HG03565 (cell line): ENCODE results near the gene SLCO2A1.

ENCODE experiments used
- ATAC-seq: cut with Tn5 transposase; IDR thresholded peaks from one replicate; pipeline ENCODE4 v1.9.1; 2021; ENCODE audit warnings: mild to moderate bottlenecking, moderate library complexity; ENCODE audit not compliant: unreplicated experiment

SLCO2A1 gene

DNA sequence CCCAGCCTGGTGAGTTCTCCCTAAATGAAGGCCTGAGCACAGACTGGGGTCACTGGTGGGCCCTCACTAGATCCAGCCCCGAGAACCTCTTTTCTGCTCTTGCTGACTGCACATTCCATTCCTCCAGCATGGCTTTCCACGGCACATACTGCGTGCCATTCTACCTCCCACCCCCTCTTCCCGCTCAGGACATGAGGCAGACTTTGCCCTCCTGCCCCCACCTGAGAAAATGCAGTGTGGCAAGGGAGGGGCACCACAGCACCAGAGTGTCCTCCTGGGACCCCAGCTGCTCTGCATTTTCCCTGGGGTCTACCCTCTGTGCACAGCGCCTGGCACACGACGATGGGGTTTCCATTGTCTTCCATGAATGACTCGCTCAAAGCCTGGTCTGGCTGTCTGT is 6.1 kb upstream of the SLCO2A1 start:
- ATAC-seq: no peak

DNA sequence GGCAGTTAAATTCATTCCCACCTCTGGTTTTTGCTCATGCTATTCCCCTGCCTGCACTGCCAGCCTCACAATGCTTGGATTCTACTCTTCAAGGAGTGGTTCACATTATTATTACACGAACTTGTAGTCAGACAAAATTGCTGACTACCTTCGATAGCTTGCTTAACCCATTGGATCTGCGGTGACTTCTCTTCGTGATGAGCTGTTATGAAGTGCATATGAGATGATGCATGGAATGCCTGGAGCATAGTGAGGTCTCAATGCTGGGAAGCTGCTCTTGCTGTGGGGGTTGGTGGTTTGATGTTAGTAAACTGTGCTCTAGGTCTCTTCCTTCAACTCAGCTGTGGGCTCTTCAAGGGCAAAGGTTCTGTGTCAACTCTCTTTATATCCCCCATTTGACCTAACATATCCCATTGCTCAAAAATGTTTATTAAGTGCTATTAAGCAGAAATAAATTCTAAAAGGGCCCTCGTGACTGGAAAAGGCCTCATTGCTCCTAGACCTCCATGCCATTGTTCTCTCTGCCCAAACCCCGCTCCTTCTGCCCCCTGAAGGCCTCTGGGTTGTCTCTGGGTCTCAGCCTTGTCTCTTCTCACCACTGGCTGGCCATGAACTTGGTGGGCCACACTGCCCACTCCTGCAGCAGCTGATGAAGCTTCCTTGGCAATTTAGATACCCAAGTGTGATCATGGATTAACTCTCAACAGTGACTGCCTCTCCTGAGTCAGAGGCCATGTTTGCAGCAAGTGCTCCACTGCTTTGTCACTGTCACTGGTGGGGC is 4.5 kb upstream of the SLCO2A1 start:
- ATAC-seq: no peak

DNA sequence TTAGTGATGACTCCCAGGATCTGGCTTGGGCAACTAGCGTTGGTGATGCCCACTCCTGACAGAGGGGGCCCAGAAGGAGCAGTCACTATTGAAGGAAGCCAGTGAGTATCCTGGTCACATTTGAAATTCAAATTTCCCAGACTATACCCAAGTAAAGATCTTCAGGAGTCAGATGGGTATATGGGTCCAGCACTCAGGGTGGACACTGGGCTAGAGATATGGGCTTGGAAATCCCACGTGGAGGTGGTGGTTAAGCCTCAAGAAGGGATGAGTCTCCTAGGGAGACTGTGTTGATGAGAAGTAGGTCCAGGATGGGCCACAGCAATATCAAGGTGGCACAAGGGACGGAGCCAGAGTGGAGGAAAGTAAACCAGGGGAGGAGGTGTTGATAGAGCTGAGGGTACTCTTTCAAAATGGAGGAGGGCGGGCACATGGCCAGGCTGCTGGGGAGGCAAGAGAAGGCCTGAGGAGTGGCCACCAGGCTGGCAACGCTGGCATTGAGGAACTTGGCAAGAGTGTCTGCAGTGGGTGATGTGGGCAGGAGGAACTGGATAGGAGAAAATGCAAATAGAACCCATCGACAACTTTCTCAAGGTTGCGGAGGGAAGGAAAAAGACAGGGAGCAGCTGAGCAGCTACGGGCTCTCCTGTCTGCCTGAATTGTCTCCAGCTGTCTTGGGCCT is 3.7 kb upstream of the SLCO2A1 start:
- no peak for ATAC-seq

DNA sequence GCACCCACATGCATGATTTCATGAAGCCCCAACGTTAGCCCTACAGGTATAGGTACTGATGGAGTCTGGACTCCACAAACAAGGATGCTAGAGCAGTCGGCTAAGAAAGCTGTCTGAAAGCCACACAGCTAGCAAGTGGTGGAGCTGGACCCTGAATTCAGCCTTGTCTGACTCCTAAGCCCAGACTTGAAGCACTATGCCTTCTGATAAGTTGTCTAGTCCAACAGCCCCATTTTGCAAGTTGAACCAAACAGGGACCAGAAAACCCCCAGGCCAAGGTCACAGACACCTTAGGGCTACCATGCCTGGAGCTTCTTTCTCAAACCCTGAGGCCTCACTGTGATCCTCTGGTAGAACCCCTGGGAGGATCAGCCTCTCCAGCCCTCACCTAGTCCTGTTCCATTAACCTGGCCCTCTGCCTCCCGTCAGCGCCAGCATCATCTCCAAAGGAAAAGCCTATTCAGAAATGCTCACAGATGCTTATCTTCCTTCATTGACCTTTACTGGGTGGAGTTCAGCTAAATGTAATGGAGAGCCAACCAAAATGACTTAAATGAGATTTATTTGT is 1.7 kb upstream of the SLCO2A1 start:
- no peak for ATAC-seq

DNA sequence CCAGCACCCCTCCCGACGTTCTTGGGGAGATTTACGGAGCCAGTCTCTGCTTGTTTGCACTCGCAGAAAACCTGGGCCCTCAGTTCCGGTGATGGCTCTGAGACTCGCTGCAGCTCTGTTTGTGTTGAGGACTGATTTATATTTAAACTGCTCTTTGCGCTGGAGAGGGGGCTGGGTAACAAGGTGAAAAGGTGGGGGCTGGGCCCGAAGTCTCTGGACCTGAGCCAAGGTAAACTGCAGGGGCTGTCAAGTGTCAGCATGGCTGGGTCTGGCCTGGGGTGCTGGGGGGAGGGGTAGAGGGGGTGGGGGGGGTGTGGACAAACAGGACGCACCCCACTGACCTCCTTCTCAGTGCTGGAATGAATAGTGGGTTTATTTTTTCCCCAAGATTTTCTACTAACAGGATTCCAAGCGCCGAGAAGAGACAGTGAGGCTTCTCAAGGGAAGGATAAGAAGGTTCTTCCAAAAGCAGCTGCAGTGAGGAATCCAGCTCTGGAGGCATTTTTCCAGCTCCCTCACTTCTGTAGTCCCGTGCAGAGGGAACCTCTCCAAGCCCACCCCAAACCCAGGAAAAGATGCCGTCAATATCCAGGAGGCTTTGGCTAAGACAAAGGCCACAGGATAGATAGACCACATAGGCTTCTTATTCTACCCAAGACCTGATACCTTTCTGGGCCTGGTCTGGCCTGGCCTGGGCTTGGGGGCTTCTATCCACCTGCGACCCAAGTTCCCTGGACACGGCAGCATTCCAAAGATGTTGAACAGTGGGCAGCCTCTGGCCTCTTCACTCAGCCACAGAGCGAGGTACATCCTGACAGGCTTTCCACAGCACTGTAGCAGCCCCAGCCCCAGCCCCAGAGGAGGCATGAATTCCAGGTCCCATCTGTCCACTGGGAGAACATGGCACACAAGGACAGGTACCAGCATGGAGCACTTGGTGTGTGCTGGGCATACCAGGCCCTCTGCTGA is 938 bp upstream of the SLCO2A1 start:
- ATAC-seq: no peak

DNA sequence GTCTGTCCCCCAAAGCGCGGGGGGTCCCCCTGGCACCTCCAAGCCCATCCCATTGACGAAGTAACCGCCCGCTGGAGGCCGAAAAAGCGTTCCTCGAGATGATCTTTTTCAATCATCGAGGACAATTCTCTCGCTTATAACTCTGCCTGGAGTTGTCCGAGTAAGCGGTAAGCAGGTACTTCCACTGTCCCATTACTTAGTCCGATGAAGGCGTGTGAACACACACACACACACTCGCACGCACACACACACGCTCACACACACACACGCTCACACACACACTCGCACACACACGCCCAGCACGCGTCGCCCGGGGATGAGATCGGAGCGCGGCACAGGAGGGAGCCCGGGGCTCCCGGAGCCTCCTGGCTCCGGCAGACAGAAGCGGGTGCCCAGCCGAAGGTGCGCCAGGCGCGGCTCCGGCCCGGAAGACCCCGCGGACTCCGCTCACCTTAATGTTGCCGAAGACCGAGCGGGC is 430 bp downstream of the SLCO2A1 start:
- no peak for ATAC-seq

DNA sequence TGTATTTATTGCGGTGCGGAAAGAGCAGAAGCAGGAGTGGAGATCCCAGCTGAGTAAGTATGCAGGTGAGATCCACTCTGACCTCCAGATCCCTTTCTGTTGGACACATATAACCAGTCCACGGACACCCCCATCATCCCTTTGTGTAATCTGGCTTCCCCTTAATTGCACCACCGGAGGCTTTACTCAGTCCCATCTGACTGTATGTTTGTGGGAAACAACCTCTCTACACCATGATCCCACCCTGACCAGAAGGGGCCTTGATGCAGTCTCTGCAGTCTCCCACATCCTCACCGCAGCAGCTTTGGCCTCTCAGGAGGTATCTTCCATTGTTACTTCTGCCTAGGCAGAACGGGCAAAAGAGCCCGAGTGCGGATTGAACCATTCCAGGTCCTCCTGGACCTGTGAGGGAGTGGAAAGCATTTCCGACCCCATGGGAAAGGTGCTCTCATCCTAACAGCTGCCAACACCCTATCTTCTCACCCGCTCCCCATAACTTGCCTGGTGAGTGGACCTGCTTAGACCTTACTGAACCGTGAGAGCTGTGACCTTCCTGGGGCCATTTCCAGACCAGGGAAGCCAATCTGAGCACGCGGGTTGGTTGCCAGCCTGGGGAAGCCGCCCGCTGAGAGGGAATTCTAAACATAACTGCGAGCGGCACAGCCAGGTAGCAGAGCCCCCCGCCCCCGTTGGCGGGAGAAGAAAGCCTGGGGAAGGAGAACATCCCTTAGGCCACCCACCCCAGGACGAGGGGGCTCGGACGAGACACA is 1.1 kb downstream of the SLCO2A1 start:
- ATAC-seq: no peak

DNA sequence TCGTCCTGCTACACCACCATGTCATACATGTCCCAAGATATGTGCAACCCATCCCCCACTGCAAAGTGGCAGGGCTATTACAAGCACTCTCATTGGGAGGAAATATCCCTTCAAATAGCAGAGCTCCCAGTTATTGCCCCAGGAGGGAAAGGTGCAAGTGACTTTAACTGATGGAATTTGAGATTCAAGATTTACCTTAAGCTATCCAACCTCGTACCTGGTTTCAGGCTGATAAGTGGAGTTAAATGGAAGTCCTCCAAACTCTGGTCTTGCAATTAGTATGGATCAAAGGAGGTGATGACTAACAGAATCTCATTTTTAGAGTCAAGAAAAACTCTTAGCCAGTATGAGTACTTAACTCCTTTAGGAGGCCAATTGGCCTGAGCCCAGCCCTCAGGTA is 2.1 kb downstream of the SLCO2A1 start:
- no peak for ATAC-seq

DNA sequence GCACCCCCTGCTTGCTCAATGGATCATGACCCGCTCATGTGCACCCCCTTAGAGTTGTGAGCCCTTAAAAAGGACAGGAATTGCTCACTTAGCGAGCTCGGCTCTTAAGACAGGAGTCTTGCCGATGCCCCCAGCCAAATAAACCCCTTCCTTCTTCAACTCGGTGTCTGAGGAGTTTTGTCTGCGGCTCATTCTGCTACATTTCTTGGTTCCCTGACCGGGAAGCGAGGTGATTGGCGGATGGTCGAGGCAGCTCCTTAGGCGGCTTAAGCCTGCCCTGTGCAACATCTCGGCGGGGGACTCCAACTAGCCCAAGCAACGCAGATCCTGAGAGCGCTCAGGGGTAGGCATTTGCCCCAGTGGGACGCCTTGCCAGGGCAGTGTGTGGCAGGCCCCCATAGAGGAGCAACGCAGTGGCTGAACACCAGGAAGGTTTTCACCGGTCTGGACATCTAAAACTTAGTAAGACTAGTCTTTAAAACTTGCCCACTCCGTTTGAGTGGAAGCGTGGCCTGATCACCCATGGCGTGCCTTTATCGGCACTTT is 9.5 kb downstream of the SLCO2A1 start:
- ATAC-seq: no peak

DNA sequence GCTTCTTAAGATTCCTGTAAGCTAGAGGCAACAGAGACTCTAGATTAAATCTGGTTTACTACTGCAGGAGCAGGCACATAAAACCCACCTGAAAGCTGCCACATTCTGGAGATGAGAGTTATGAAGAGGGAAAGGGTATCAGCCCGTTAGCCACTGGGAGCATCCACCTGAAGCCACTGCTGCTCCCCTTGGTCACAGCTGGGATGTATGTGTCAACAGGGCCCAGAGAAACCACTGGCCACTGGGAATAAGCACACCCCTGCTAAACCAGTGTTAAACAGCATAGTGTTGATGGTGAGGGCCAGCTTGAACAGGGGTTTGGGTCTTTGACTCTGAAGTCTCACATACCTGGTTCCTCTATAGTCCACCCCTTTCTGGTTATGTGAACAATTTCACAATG is 10.9 kb downstream of the SLCO2A1 start:
- no peak for ATAC-seq

DNA sequence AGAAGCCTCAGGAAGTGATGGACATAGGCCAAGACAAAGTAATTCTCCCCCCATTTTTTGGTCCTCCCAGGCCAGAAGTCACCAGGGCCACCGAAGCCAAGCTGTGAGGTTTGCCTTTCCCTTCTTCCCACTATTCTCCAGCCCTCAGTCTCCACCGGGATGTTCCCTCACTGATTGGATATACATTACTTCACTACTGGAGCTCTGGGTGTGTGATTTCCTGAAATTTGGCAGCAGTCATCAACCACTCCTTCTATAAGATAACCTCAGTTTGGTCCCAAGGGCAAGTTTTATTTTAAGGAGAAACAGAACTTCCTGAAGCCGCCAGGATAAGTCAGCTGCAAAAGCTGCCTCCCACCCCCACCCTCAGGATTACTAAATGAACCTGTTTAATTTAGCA is 11.3 kb downstream of the SLCO2A1 start:
- no peak for ATAC-seq

DNA sequence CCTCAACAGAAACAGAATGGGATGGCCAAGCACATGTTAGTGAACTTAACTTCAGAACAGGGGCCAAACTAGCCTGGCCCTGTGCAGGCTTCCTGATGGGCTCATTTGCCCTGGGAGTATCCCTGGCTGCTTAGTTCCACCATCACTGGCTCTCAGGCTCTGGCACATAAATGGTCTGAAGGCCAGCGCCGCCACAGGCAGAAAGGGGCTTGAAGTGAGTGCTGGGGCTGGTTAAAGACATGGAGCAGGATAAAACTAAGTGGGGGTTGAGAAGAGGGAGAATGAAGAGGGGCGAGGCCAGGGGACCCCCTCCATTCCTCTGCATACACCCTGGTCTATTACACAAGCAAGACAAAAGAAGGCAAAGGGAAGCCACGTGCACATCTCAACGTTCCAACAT is 12.2 kb downstream of the SLCO2A1 start:
- ATAC-seq: no peak

DNA sequence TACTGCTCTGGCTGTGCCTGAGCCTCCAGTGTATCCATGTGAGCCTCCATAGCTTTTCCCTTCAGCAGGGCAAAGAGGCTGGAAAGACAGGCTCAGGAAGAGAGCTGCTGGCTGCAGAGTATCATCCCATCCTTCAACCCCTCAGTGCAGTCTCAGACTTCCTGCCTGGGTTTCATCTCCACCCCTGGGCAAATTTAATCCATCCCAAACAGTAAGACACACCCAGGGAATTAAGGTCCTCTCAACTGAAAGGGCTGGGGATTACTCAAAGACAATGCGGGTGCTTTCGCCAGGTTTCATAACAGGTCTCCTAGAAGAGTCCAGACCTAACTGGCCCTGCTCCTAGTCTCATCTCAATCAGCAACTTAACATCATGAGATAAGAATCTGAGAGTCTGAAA is 15.5 kb downstream of the SLCO2A1 start:
- no peak for ATAC-seq

DNA sequence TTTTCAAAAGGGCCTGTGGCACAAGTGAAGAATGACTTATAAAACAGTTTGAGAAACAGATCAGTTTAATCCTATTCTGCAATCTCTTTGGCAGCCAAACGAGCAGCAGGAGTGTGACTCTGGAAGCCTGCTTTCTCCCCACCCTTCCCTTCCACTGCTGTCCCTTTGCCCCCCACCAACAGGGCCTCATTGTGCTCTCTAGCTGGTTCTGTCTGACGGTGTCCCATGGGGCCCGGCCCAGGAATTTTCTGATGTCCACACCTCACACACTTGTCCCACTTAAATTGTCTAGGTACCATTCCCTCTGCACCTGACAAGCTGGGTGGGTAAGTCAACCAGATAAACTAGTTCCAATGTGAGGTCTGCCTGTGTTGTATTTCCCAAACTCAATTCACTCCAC is 16.4 kb downstream of the SLCO2A1 start:
- no peak for ATAC-seq

DNA sequence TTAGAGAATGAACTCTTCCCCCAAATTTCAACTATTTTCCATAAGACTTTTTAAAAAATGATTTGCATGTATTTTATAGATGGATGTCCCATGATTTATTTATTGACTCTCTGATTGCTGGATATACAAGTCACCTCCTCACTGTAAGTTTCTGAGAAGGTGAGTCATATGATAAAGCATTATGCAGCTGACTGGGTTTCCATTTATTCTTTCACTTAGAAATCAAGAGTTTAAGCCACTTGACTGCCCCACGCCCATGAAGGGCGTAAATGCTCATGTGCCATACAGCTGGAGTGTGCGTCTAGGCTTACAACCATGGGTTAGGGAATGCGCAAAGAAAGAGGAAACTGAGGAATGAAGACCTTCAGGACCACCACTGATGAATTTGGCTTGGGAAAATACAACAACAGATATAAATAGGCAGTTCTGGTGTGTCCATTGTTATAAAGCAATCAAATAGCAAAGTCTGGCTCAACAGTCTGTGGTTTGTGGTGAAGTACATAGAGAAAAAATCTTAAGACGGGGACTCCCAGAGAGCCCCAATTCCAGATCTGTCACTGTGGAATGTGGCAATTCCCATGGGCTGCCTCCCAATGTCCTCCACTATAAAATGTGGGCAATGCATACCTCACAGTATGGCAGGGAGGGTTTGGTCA is 20.3 kb downstream of the SLCO2A1 start:
- ATAC-seq: no peak

DNA sequence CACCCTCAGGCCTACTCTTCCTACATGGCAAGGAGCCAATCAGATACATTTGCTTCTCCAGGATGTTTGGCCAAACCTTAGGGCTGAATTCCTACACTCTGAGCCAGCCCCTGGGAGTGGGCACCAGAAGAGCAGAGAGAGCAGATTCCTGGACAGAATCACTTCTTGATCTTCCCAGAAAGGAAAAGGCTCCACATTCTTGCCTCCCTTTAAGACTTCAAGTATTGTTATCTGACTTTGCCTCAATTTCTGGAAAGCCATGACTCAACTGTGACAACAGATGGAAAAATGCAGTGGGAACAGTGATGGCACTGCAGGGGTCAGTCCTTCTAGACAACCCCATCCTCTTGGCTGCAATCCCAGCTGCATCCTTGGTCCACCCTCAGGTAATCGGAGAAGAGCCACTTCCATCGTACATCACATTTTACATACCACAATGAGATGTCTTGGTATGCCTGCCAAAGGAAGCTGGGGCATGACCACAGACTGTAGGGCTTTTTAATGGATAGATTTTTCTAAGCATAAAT is 21.0 kb downstream of the SLCO2A1 start:
- ATAC-seq: no peak

DNA sequence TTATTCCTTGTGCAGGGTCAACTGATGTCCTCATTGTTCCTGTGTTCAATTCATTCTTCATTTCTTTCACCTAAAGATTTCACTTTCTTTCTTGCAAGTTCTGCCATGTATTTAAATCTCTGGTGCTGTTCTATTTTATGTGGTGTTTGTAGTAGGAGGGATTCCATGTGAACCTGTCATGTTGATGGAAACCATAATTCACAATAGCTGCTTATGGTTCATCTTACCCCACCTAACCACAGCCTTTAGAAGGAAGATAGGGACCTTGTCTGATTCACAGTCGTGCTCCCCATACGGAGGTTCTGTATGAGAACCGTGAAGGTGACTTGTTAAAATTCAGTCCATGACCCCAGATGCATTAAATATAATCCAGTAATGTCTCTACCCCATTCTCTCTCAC is 21.9 kb downstream of the SLCO2A1 start:
- ATAC-seq: no peak

DNA sequence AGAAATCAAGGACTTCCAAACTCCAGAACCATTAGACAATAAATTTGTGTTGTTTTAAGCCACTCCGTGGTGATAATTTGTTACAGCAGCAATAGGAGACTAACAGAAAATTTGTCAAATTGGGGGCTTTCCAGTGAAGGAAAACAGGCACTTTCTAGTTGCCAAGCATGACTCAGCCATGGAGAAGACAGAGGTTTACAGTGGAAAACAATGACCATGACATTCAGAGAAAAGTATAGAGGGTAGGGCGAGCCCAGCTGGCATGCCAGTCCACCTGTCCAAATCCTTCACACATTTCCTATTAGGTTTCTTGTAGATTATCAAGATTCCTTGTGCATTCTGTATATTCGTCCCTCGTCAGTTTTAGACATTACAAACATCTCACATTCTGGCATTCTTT is 24.9 kb downstream of the SLCO2A1 start:
- no peak for ATAC-seq

DNA sequence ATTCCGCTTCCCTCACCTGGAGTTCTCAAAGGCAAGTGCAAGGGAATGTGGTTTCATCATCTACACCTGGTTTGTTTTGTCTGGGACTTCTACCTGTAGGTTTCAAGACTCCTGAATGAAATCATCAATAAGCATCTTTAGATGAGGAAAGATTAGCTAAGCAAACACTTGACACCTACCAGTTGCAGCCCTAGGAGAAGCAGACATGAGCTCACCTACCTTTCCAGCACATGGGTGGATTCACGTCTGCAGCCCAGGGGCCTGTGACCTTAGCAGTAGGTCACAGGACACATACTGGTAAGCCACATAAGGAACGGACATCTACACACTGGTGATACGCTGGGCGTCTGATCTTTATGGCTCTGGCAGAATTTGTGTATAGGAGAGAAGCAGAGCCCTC is 26.7 kb downstream of the SLCO2A1 start:
- no peak for ATAC-seq
